ENCODE data around the gene ASCL5.
A peak's percentile ranks its signal among the peaks of the same experiment; 100 is the strongest.
"Not testable (repeated sequence)": the region's sequence is repeated elsewhere in the genome, so short reads cannot be mapped to it uniquely, and the experiment has no call there.

The ASCL5 gene

GRCh38 chr1:201126832-201127754 lies at the start of gene ASCL5:
ASCL5 (minus strand) TSS chr1:201127184; CDS start chr1:201115372, 11,812 bp downstream.
- DNase-seq (ENCODE audit: low spot score): no peak

- DNase-seq (ENCODE audit: low spot score): no peak
Measured at GRCh38 chr1:201175820-201176500, 49.0 kb upstream of the ASCL5 start.

- DNase-seq (ENCODE audit: low spot score): no peak
Measured at GRCh38 chr1:201173736-201174135, 46.8 kb upstream of the ASCL5 start.

GRCh38 chr1:201172999-201173610 lies 46.1 kb upstream of the ASCL5 start:
- DNase-seq (ENCODE audit: low spot score): no peak

GRCh38 chr1:201172326-201172725 lies 45.3 kb upstream of the ASCL5 start:
- no peak for DNase-seq (ENCODE audit: low spot score)

- DNase-seq (ENCODE audit: low spot score): peak; percentile 41
Measured at GRCh38 chr1:201171063-201172036, 44.4 kb upstream of the ASCL5 start.

GRCh38 chr1:201170533-201171062 lies 43.6 kb upstream of the ASCL5 start:
- DNase-seq (ENCODE audit: low spot score): peak; percentile 88

GRCh38 chr1:201169971-201170532 lies 43.1 kb upstream of the ASCL5 start:
- DNase-seq (ENCODE audit: low spot score): no peak

- no peak for DNase-seq (ENCODE audit: low spot score)
Measured at GRCh38 chr1:201169203-201169602, 42.2 kb upstream of the ASCL5 start.

- DNase-seq (ENCODE audit: low spot score): no peak
Measured at GRCh38 chr1:201167041-201167991, 40.3 kb upstream of the ASCL5 start.

GRCh38 chr1:201164645-201165044 lies 37.7 kb upstream of the ASCL5 start:
- no peak for DNase-seq (ENCODE audit: low spot score)

- DNase-seq (ENCODE audit: low spot score): no peak
Measured at GRCh38 chr1:201163707-201164106, 36.7 kb upstream of the ASCL5 start.

GRCh38 chr1:201163036-201163435 lies 36.1 kb upstream of the ASCL5 start:
- DNase-seq (ENCODE audit: low spot score): not testable (repeated sequence)

GRCh38 chr1:201157949-201158348 lies 31.0 kb upstream of the ASCL5 start:
- DNase-seq (ENCODE audit: low spot score): no peak

- DNase-seq (ENCODE audit: low spot score): no peak
Measured at GRCh38 chr1:201156819-201157218, 29.8 kb upstream of the ASCL5 start.

GRCh38 chr1:201156346-201156745 lies 29.4 kb upstream of the ASCL5 start:
- DNase-seq (ENCODE audit: low spot score): no peak

GRCh38 chr1:201155354-201155753 lies 28.4 kb upstream of the ASCL5 start:
- DNase-seq (ENCODE audit: low spot score): no peak

- DNase-seq (ENCODE audit: low spot score): peak; percentile 96
Measured at GRCh38 chr1:201154389-201155165, 27.6 kb upstream of the ASCL5 start, which contains the start of gene TMEM9. TMEM9 (minus strand) TSS chr1:201154474; CDS start chr1:201153923, 551 bp downstream.

All from putamen (tissue), 1 donor.